H54 (cell line): ENCODE data around the gene ZC3H12C.

Experiments
- DNase-seq: peaks from one replicate; pipeline ENCODE4 v3.0.0; 2011; ENCODE audit warnings: low spot score, mixed read lengths; ENCODE audit not compliant: insufficient read length
- FAIRE-seq: peaks from 3 replicates; lab custom pipeline; 2011; peaks lifted over from hg19 to GRCh38; lab: Jason Lieb, UNC
- POLR2A ChIP-seq: IDR thresholded peaks from 2 replicates; pipeline ENCODE4 v1.6.1; 2011; ENCODE audit warnings: low read depth, mild to moderate bottlenecking, low read length

The ZC3H12C gene

GRCh38 chr11:110069158-110069737 lies 23.9 kb upstream of the ZC3H12C start:
- FAIRE-seq (peak; percentile 95), DNase-seq (peak; percentile 19)
- TF ChIP-seq POLR2A, result no peak

GRCh38 chr11:110070176-110070575 lies 23.0 kb upstream of the ZC3H12C start:
- DNase-seq (no peak), FAIRE-seq (no peak)

GRCh38 chr11:110071197-110071596 lies 22.0 kb upstream of the ZC3H12C start:
- FAIRE-seq, result no peak
- TF ChIP-seq POLR2A, result no peak

More at GRCh38 chr11:110070176-110070575, 23.0 kb upstream of the ZC3H12C start:
- TF ChIP-seq POLR2A, result no peak

GRCh38 chr11:110072930-110073329 lies 20.3 kb upstream of the ZC3H12C start:
- FAIRE-seq (no peak), DNase-seq (no peak)
- no peak for TF ChIP-seq POLR2A

More at GRCh38 chr11:110071197-110071596, 22.0 kb upstream of the ZC3H12C start:
- no peak for DNase-seq

GRCh38 chr11:110074499-110074898 lies 18.7 kb upstream of the ZC3H12C start:
- FAIRE-seq (no peak), DNase-seq (no peak)
- no peak for TF ChIP-seq POLR2A

- FAIRE-seq (no peak), DNase-seq (no peak)
- no peak for TF ChIP-seq POLR2A
Measured at GRCh38 chr11:110075105-110075846, 17.9 kb upstream of the ZC3H12C start.

- no peak for DNase-seq
- no peak for FAIRE-seq
- TF ChIP-seq POLR2A, result no peak
Measured at GRCh38 chr11:110075847-110076208, 17.4 kb upstream of the ZC3H12C start.

GRCh38 chr11:110076371-110076965 lies 16.7 kb upstream of the ZC3H12C start:
- peak; percentile 95 for FAIRE-seq
- DNase-seq, result no peak
- TF ChIP-seq POLR2A, result no peak

GRCh38 chr11:110077346-110077745 lies 15.8 kb upstream of the ZC3H12C start:
- DNase-seq (no peak), FAIRE-seq (no peak)
- no peak for TF ChIP-seq POLR2A

- DNase-seq (no peak), FAIRE-seq (peak; percentile 95)
- TF ChIP-seq POLR2A, result no peak
Measured at GRCh38 chr11:110077831-110078325, 15.3 kb upstream of the ZC3H12C start.

- FAIRE-seq, result no peak
- TF ChIP-seq POLR2A, result no peak
- DNase-seq, result no peak
Measured at GRCh38 chr11:110078923-110079544, 14.2 kb upstream of the ZC3H12C start.

- TF ChIP-seq POLR2A, result no peak
- FAIRE-seq (no peak), DNase-seq (no peak)
Measured at GRCh38 chr11:110079726-110080125, 13.5 kb upstream of the ZC3H12C start.

- no peak for DNase-seq
- FAIRE-seq, result no peak
- TF ChIP-seq POLR2A, result no peak
Measured at GRCh38 chr11:110081462-110082376, 11.5 kb upstream of the ZC3H12C start.
